Liver (tissue), 3 donors: ENCODE data around the gene NDFIP2.

Experiments used
- GABPA ChIP-seq, 2 donors: IDR thresholded peaks in 1 of 2; conservative IDR thresholded peaks in 1 of 2; 2 replicates each; pipeline ENCODE4 v1.6.1; 2016; ENCODE audit warnings: antibody characterized with exemption in 2 of 2, mild to moderate bottlenecking in 1 of 2, moderate library complexity in 1 of 2
- TAF1 ChIP-seq: conservative IDR thresholded peaks from 2 replicates; pipeline ENCODE4 v1.6.1; 2016; ENCODE audit warnings: antibody characterized with exemption, mild to moderate bottlenecking
- YY1 ChIP-seq: IDR thresholded peaks from 2 replicates; pipeline ENCODE4 v1.6.1; 2016; ENCODE audit warnings: antibody characterized with exemption, mild to moderate bottlenecking
- TF ChIP-seq, protein P1 (sequence below): fragments of 150-350 bp; IDR thresholded peaks from 2 replicates; pipeline ENCODE4 v1.5.1; 2017; ENCODE audit warnings: improper control_type of control experiment, low read depth, low read length; ENCODE audit not compliant: missing input control
- TF ChIP-seq, protein P2 (sequence below): IDR thresholded peaks from 2 replicates; pipeline ENCODE4 v1.6.1; 2016; ENCODE audit warnings: antibody characterized with exemption
- donor health status: healthy.
- donor health status: healthy.

DNA sequence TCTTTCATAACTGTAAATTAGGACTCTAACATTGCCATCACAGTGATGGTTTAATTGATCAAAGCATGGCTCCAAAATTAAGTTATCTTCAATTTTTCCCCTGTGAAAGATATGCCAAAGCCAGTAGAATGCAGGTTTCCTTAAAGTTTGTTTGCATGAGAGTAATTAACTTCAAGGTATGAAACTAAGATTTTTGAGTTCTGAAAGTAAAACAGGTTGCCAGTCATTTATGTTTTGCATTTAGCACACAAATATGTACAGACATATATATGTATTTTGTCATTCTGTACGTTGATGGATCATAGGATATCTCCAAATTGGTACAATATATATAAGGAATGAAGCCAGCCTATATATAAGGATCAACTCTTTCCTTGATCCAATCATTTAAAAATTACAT is 23.6 kb upstream of the NDFIP2 start:
- TF ChIP-seq, protein P1, sequence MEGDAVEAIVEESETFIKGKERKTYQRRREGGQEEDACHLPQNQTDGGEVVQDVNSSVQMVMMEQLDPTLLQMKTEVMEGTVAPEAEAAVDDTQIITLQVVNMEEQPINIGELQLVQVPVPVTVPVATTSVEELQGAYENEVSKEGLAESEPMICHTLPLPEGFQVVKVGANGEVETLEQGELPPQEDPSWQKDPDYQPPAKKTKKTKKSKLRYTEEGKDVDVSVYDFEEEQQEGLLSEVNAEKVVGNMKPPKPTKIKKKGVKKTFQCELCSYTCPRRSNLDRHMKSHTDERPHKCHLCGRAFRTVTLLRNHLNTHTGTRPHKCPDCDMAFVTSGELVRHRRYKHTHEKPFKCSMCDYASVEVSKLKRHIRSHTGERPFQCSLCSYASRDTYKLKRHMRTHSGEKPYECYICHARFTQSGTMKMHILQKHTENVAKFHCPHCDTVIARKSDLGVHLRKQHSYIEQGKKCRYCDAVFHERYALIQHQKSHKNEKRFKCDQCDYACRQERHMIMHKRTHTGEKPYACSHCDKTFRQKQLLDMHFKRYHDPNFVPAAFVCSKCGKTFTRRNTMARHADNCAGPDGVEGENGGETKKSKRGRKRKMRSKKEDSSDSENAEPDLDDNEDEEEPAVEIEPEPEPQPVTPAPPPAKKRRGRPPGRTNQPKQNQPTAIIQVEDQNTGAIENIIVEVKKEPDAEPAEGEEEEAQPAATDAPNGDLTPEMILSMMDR = no peak
- TF ChIP-seq YY1 (no peak), GABPA (IDR thresholded peaks at IDR 0.05 in 1 of 2, conservative IDR thresholded peaks at IDR 0.05 in 1 of 2) (no peak), TAF1 (no peak)
- TF ChIP-seq, protein P2, sequence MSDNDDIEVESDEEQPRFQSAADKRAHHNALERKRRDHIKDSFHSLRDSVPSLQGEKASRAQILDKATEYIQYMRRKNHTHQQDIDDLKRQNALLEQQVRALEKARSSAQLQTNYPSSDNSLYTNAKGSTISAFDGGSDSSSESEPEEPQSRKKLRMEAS = no peak
